Right lobe of liver (tissue), 4 donors: Measurements from ENCODE around the gene DCXR.

Source experiments
- POLR2A ChIP-seq: fragments of 450-650 bp; IDR thresholded peaks from one replicate; pipeline ENCODE4 v1.6.1; 2017; ENCODE audit warnings: antibody characterized with exemption, mild to moderate bottlenecking
- TF ChIP-seq, protein P1 (sequence below), 4 donors: fragments of 200-600 bp in 3 of 4; fragments of 450-650 bp in 1 of 4; IDR thresholded peaks; one replicate each; pipeline versions ENCODE4 v1.5.1 to v1.8.0; 2016 to 2022; ENCODE audit warnings: antibody characterized with exemption in 4 of 4, mild to moderate bottlenecking in 2 of 4
- donor health status: DM: no; HTN: no; CAD: no.
- donor health status: DM: no; HTN: no; CAD: no.
- donor health status: DM: no; HTN: yes; CAD: no.

DNA sequence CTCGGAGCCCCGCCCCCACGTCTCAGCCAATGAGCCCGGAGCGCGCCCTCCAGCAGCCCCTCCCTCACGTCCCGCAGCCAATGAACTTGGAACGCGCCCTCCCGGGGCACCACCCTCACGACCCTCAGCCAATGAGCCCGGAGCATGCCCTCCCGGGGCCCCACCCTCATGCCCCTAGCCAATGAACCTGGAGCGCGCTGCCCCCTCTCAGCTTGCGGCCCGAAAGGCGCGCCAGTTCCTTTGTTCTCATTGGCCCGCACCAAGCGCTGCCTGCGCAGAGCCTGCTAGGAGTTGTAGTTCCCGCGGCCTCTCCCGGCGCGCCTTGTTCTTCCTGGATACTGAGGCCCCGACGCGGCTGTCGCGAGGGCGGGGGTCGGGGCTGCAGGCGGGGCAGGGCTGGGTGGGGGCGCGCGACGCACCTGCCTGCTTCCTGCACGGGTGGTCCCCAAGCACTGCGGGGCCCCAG is 14.5 kb downstream of the DCXR start, which contains the start of gene LRRC45:
- TF ChIP-seq, protein P1, sequence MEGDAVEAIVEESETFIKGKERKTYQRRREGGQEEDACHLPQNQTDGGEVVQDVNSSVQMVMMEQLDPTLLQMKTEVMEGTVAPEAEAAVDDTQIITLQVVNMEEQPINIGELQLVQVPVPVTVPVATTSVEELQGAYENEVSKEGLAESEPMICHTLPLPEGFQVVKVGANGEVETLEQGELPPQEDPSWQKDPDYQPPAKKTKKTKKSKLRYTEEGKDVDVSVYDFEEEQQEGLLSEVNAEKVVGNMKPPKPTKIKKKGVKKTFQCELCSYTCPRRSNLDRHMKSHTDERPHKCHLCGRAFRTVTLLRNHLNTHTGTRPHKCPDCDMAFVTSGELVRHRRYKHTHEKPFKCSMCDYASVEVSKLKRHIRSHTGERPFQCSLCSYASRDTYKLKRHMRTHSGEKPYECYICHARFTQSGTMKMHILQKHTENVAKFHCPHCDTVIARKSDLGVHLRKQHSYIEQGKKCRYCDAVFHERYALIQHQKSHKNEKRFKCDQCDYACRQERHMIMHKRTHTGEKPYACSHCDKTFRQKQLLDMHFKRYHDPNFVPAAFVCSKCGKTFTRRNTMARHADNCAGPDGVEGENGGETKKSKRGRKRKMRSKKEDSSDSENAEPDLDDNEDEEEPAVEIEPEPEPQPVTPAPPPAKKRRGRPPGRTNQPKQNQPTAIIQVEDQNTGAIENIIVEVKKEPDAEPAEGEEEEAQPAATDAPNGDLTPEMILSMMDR (IDR thresholded peaks at IDR 0.05), result no peak
- no peak for TF ChIP-seq POLR2A
